Right atrium auricular region (tissue), 2 donors: ENCODE measurements around the gene ZMPSTE24. TPM values are rescaled to one million over a fixed set of nuclear protein-coding genes. Genes with fewer than 3 reads are reported as not detected.
"Not testable (repeated sequence)": the region's sequence is repeated elsewhere in the genome, so short reads cannot be mapped to it uniquely, and the experiment has no call there.

Experiments used
- DNase-seq: peaks from one replicate; pipeline ENCODE4 v3.0.0-alpha.2; 2019; ENCODE audit warnings: low spot score
- H3K27ac ChIP-seq, 2 donors: fragments of 200-600 bp; sonication (generic); 1 replicate in 1 of 2; 2 replicates in 1 of 2; pipeline ENCODE4 v1.5.1; 2016 to 2019
- H3K27me3 ChIP-seq, 2 donors: fragments of 200-600 bp; sonication (generic); one replicate each; pipeline versions ENCODE4 v1.5.1 to v1.6.0; 2017 to 2019
- H3K36me3 ChIP-seq: fragments of 200-600 bp; sonication (generic); one replicate; pipeline ENCODE4 v1.5.1; 2016
- H3K4me1 ChIP-seq, 2 donors: fragments of 200-600 bp; sonication (generic); one replicate each; pipeline versions ENCODE4 v1.5.1 to v1.6.0; 2017 to 2019
- H3K4me3 ChIP-seq, 2 donors: fragments of 200-600 bp; sonication (generic); 1 replicate in 1 of 2; 2 replicates in 1 of 2; pipeline ENCODE4 v1.5.1; 2017 to 2019; ENCODE audit warnings: mild to moderate bottlenecking in 1 of 2, moderate library complexity in 1 of 2
- H3K9me3 ChIP-seq, 2 donors: fragments of 200-600 bp; sonication (generic); one replicate each; pipeline ENCODE4 v1.5.1; 2019
- CTCF ChIP-seq, 2 donors: fragments of 200-600 bp; sonication (generic); IDR thresholded peaks; one replicate each; pipeline ENCODE4 v1.5.1; 2019; ENCODE audit warnings: antibody characterized with exemption in 2 of 2
- total RNA-seq, 2 donors: library from RNA; depleted of rRNA; stranded (reverse); fragments of >200 nt; gene quantifications; one replicate each; pipeline ENCODE4 v1.1.0, GENCODE V29; 2016

Gene ZMPSTE24
- total RNA-seq, 2 donors from 2014 or later: 23.8 to 43.2 TPM

GRCh38 chr1:40341491-40342380 lies 83.7 kb downstream of the ZMPSTE24 start:
- peaks cover 0 to 6% of the 10 kb centered on the region in 2 donors for H3K9me3 ChIP-seq
- DNase-seq: no peak
- H3K27ac ChIP-seq: no peak overlapping the region
- H3K36me3 ChIP-seq: no peaks in the 10 kb centered on the region
- H3K4me1 ChIP-seq: no peaks in the 10 kb centered on the region
- no peak overlapping the region for H3K4me3 ChIP-seq
- H3K27me3 ChIP-seq: no peaks in the 10 kb centered on the region
- TF ChIP-seq CTCF (IDR thresholded peaks at IDR 0.05): no peak

- H3K36me3 ChIP-seq, DNase-seq, H3K4me1 ChIP-seq, H3K9me3 ChIP-seq, H3K27me3 ChIP-seq, H3K27ac ChIP-seq, H3K4me3 ChIP-seq: not testable (repeated sequence)
Measured at GRCh38 chr1:40342381-40342717, 84.3 kb downstream of the ZMPSTE24 start.

Other genes with a start within 250 kb of the ZMPSTE24 start
- 100 to 1,000 TPM in 1 of 2 donors, 10 to 100 TPM in 1; 58.9 to 111 TPM for gene CAP1, start 217.5 kb upstream of the ZMPSTE24 start, total RNA-seq
- gene PPT1, start 161.0 kb upstream of the ZMPSTE24 start, total RNA-seq: 10 to 100 TPM; 30.0 to 34.6 TPM
- gene RLF, start 96.8 kb upstream of the ZMPSTE24 start, total RNA-seq: 10 to 100 TPM; 11.4 to 12.6 TPM
- gene TMCO2, start 10.3 kb upstream of the ZMPSTE24 start, total RNA-seq: not detected
- 1 to 10 TPM in 1 of 2 donors, under 1 TPM in 1; 0.59 to 1.2 TPM for gene COL9A2, start 59.0 kb downstream of the ZMPSTE24 start, total RNA-seq
- 10 to 100 TPM; 19.8 to 20.8 TPM for gene SMAP2, start 115.5 kb downstream of the ZMPSTE24 start, total RNA-seq
- under 1 TPM; 0.52 to 0.59 TPM for gene ZFP69B, start 192.2 kb downstream of the ZMPSTE24 start, total RNA-seq
- gene ZFP69, start 219.1 kb downstream of the ZMPSTE24 start, total RNA-seq: 1 to 10 TPM; 1.6 to 2.0 TPM